ENCODE results near the gene SCYL3. TPM values are rescaled to one million over a fixed set of nuclear protein-coding genes. Genes with fewer than 3 reads are reported as not detected.
A peak's percentile ranks its signal among the peaks of the same experiment; 100 is the strongest.
"Not testable (repeated sequence)": the region's sequence is repeated elsewhere in the genome, so short reads cannot be mapped to it uniquely, and the experiment has no call there.

SCYL3 gene
- total RNA-seq, 4 donors from 2014 or later, result 12.3 to 42.3 (median 25.1) TPM

DNA sequence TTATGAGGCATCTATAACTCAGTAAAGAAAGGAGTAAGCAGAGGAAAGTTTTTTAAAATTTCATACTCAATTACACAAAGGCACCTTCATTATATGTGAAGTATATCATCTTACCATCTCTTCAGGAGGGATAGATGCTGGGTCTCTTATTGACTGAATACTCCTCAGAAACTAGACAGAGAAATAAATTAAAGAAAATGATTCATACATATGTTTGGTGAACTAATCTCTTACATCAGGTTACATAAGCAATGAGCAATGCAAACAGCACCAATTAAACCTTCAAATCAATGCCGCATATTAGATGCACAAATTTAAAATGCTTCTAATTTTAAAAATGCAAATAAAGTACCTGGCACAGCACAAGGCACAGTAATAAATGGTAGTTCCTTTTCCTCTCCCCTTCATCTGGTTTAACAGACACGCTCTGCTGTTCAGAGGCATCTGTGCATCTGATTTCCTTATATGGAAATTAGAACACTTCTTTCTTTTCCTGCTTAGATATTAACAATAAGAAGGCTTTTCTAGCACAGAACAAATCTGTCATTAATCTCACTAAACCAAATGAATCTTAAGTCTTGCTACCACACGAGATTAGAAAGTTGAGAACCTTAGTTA is 20.0 kb downstream of the SCYL3 start:
- Histone ChIP-seq H3K36me3 (peaks cover 0 to 77% (median 38%) of the 10 kb centered on the region in 4 donors), H3K9me3 (no peaks in the 10 kb centered on the region), H3K4me1 (no peaks in the 10 kb centered on the region), H3K27me3 (no peaks in the 10 kb centered on the region), H3K4me3 (no peak overlapping the region), H3K27ac (peak overlapping the region in 1 of 4 donors; percentile 30)
- in situ Hi-C loops (cut with MboI; ENCODE audit: low pct_ligation_motif_present in 1 of 4, low pct_unique_long_range_greater_than_20kb in 1 of 4, low sequenced_read_pairs in 3 of 4) (no loop called here), intact Hi-C loops (cut with DNase I; ENCODE audit: low total_unique reads) (no loop called here)
- WGBS, 2 donors (ENCODE audit: low coverage in 1 of 2), result 75 to 81% methylated on average over 3 of the region's 3 CpGs
- no peak for DNase-seq
- TF ChIP-seq POLR2A (IDR thresholded peaks at IDR 0.05), result no peak
- no peak for TF ChIP-seq POLR2AphosphoS5 (IDR thresholded peaks at IDR 0.05)
- TF ChIP-seq EP300 (IDR thresholded peaks at IDR 0.05; ENCODE audit: low read depth), result no peak
- TF ChIP-seq, protein P1, sequence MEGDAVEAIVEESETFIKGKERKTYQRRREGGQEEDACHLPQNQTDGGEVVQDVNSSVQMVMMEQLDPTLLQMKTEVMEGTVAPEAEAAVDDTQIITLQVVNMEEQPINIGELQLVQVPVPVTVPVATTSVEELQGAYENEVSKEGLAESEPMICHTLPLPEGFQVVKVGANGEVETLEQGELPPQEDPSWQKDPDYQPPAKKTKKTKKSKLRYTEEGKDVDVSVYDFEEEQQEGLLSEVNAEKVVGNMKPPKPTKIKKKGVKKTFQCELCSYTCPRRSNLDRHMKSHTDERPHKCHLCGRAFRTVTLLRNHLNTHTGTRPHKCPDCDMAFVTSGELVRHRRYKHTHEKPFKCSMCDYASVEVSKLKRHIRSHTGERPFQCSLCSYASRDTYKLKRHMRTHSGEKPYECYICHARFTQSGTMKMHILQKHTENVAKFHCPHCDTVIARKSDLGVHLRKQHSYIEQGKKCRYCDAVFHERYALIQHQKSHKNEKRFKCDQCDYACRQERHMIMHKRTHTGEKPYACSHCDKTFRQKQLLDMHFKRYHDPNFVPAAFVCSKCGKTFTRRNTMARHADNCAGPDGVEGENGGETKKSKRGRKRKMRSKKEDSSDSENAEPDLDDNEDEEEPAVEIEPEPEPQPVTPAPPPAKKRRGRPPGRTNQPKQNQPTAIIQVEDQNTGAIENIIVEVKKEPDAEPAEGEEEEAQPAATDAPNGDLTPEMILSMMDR (IDR thresholded peaks at IDR 0.05), result no peak

DNA sequence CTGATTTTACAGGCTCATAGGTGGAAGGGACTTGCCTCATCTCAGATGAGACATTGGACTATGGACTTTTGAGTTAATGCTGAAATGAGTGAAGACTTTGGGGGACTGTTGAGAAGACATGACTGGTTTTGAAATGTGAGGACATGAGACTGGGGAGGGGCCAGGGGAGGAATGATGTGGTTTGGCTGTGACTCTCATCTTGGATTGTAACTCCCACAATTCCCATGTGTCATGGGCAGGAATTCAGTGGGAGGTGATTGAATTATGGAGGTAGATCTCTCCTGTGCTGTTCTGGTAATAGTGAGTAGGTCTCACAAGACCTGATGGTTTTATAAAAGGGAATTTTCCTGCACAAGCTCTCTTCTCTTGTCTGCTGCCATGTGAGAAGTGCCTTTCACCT is 20.8 kb downstream of the SCYL3 start:
- Histone ChIP-seq H3K27me3 (no peaks in the 10 kb centered on the region), H3K4me1 (no peaks in the 10 kb centered on the region), H3K9me3 (no peaks in the 10 kb centered on the region), H3K4me3 (no peak overlapping the region), H3K27ac (no peak overlapping the region), H3K36me3 (peaks cover 0 to 84% (median 38%) of the 10 kb centered on the region in 4 donors)
- in situ Hi-C loops (cut with MboI; ENCODE audit: low pct_ligation_motif_present in 1 of 4, low pct_unique_long_range_greater_than_20kb in 1 of 4, low sequenced_read_pairs in 3 of 4), result no loop called here
- TF ChIP-seq EP300 (IDR thresholded peaks at IDR 0.05; ENCODE audit: low read depth) (no peak), POLR2A (IDR thresholded peaks at IDR 0.05) (no peak), POLR2AphosphoS5 (IDR thresholded peaks at IDR 0.05) (no peak)
- TF ChIP-seq, protein P1 (IDR thresholded peaks at IDR 0.05), result no peak
- intact Hi-C loops (cut with DNase I; ENCODE audit: low total_unique reads), result no loop called here
- DNase-seq, result no peak

DNA sequence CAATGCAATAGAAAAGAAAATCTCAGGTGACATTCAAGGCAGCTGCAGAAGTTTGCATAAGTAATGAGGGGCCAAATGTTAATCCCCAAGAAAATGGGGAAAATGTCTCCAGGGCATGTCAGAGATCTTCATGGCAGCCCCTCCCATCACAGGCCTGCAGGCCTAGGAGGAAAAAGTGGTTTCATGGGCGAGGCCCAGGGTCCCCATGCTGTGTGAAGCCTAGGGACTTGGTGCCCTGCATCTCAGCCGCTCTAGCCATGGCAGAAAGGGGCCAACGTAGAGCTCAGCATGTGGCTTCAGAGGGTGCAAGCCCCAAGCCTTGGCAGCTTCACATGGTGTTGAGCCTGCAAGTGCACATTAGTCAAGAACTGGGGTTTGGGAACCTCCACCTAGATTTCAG is 21.7 kb downstream of the SCYL3 start:
- H3K27ac ChIP-seq; H3K4me3 ChIP-seq; in situ Hi-C loops (cut with MboI; ENCODE audit: low pct_ligation_motif_present in 1 of 4, low pct_unique_long_range_greater_than_20kb in 1 of 4, low sequenced_read_pairs in 3 of 4); H3K9me3 ChIP-seq; DNase-seq; H3K27me3 ChIP-seq; H3K4me1 ChIP-seq; intact Hi-C loops (cut with DNase I; ENCODE audit: low total_unique reads): not testable (repeated sequence)
- 88% methylated on average over 3 of the region's 3 CpGs; no CpG with 5 or more reads in 1 of the 2 donors for WGBS, 2 donors (ENCODE audit: low coverage in 1 of 2)
- H3K36me3 ChIP-seq, result peaks cover 0 to 87% (median 39%) of the 10 kb centered on the region in 4 donors

DNA sequence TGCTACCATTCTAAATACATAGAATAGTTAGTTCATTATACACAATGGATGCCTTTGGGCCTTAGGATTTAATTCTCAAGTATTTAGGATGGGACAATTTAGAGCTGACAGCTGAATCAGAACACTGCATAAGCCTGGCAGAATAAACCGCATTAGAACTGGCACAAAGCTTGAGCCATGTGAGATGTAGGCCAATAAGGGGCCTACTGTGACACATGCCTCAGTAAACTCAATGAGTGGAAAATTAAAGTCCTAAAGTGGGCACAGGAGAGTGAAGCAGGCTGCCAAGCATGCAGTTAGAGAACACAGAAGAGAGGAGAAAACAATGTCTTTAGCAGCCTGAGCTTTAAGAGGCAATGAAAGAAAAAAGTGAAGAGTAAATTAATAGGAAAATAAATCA is 24.3 kb downstream of the SCYL3 start:
- Histone ChIP-seq H3K36me3 (peaks cover 0 to 93% (median 43%) of the 10 kb centered on the region in 4 donors), H3K4me1 (no peaks in the 10 kb centered on the region), H3K27me3 (no peaks in the 10 kb centered on the region), H3K4me3 (no peak overlapping the region), H3K27ac (no peak overlapping the region), H3K9me3 (no peaks in the 10 kb centered on the region)
- no peak for DNase-seq
- TF ChIP-seq EP300 (IDR thresholded peaks at IDR 0.05; ENCODE audit: low read depth) (no peak), POLR2AphosphoS5 (IDR thresholded peaks at IDR 0.05) (no peak), POLR2A (IDR thresholded peaks at IDR 0.05) (no peak)
- TF ChIP-seq, protein P1 (IDR thresholded peaks at IDR 0.05), result no peak
- in situ Hi-C loops (cut with MboI; ENCODE audit: low pct_ligation_motif_present in 1 of 4, low pct_unique_long_range_greater_than_20kb in 1 of 4, low sequenced_read_pairs in 3 of 4), result no loop called here
- 86 to 92% methylated on average over 1 of the region's 1 CpG for WGBS, 2 donors (ENCODE audit: low coverage in 1 of 2)
- intact Hi-C loops (cut with DNase I; ENCODE audit: low total_unique reads), result no loop called here

DNA sequence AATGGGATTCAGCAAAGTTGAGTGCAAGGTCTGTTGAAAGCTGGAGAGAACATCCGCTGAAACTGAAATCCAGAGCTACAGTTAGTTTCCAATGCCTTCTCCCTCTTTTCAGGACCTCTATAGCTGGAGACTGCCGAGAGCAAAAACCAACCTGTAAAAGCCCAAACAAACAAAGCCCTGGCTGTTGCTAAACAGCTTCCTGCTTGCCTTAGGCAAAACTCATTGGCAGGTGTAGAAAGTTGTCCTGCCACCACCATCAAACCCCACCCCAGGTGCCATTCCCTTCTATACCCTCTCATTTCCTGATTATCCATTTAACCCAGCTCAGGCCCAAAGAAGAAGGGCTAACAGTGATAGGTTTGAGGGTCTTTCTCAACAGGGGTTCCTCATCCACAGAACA is 24.7 kb downstream of the SCYL3 start:
- 81% methylated on average over 2 of the region's 2 CpGs; no CpG with 5 or more reads in 1 of the 2 donors for WGBS, 2 donors (ENCODE audit: low coverage in 1 of 2)
- no peak for DNase-seq
- H3K27ac ChIP-seq, result no peak overlapping the region
- H3K4me1 ChIP-seq, result no peaks in the 10 kb centered on the region
- H3K9me3 ChIP-seq, result no peaks in the 10 kb centered on the region
- peaks cover 0 to 93% (median 43%) of the 10 kb centered on the region in 4 donors for H3K36me3 ChIP-seq
- no peaks in the 10 kb centered on the region for H3K27me3 ChIP-seq
- no peak for TF ChIP-seq POLR2AphosphoS5 (IDR thresholded peaks at IDR 0.05)
- TF ChIP-seq, protein P1 (IDR thresholded peaks at IDR 0.05), result no peak
- TF ChIP-seq EP300 (IDR thresholded peaks at IDR 0.05; ENCODE audit: low read depth), result no peak
- no peak for TF ChIP-seq POLR2A (IDR thresholded peaks at IDR 0.05)
- intact Hi-C loops (cut with DNase I; ENCODE audit: low total_unique reads), result no loop called here
- in situ Hi-C loops (cut with MboI; ENCODE audit: low pct_ligation_motif_present in 1 of 4, low pct_unique_long_range_greater_than_20kb in 1 of 4, low sequenced_read_pairs in 3 of 4), result no loop called here
- H3K4me3 ChIP-seq, result no peak overlapping the region
